PC-3 (cell line): Measurements from ENCODE around the gene HSD3B7. TPM values are rescaled to one million over a fixed set of nuclear protein-coding genes. Genes with fewer than 3 reads are reported as not detected.

Experiments used
- ATAC-seq: fragments of 200-7000 bp; cut with Tn5 transposase; 2 replicates; pipeline ENCODE4 v1.9.1; 2020; ENCODE audit warnings: mild to moderate bottlenecking, moderate library complexity
- BruUV-seq: library from RNA; stranded (reverse); fragments of 400-500 nt; replicated peaks from 2 replicates; lab custom pipeline; 2021; lab: Mats Ljungman, UMichigan
- CTCF ChIA-PET: fragments of 300-600 bp; sonication (Branson Sonifier 250); formaldehyde crosslinking; loops from one replicate; lab custom pipeline; 2022; ENCODE audit warnings: antibody characterized with exemption; lab: Charles Lee
- POLR2A ChIA-PET: fragments of 300-600 bp; sonication (Branson Sonifier 250); formaldehyde crosslinking; loops from one replicate; lab custom pipeline; 2022; ENCODE audit warnings: antibody characterized with exemption; ENCODE audit not compliant: unreplicated experiment; lab: Charles Lee
- DNase-seq: peaks from one replicate; pipeline ENCODE4 v3.0.0-alpha.2; 2015
- H2AFZ ChIP-seq: fragments of 300-600 bp; sonication (generic); 2 replicates; pipeline ENCODE4 v1.6.0; 2016; ENCODE audit warnings: antibody characterized with exemption, low read length
- H3F3A ChIP-seq: fragments of 300-600 bp; sonication (generic); one replicate; pipeline ENCODE4 v1.6.0; 2017; ENCODE audit warnings: antibody characterized with exemption, low read length, control low read depth, mild to moderate bottlenecking; ENCODE audit not compliant: unreplicated experiment
- H3K27ac ChIP-seq: fragments of 300-600 bp; sonication (generic); 2 replicates; pipeline ENCODE4 v1.5.1; 2016; ENCODE audit warnings: mild to moderate bottlenecking, low read length
- H3K27me3 ChIP-seq: fragments of 300-600 bp; sonication (generic); 2 replicates; pipeline ENCODE4 v1.6.1; 2016; ENCODE audit warnings: low read length, mixed read lengths
- H3K36me3 ChIP-seq: fragments of 300-600 bp; sonication (generic); 2 replicates; pipeline ENCODE4 v1.6.1; 2016; ENCODE audit warnings: low read depth, mixed run types, low read length, mixed read lengths
- H3K4me1 ChIP-seq: fragments of 300-600 bp; sonication (generic); 2 replicates; pipeline ENCODE4 v1.5.1; 2016; ENCODE audit warnings: low read length; ENCODE audit not compliant: insufficient read depth
- H3K4me2 ChIP-seq: fragments of 300-600 bp; sonication (generic); 2 replicates; pipeline ENCODE4 v1.6.0; 2016; ENCODE audit warnings: low read length
- H3K4me3 ChIP-seq: fragments of 300-600 bp; sonication (generic); 2 replicates; pipeline ENCODE4 v1.5.1; 2016; ENCODE audit warnings: mild to moderate bottlenecking, low read length, mixed read lengths
- H3K79me2 ChIP-seq: fragments of 300-600 bp; sonication (generic); 2 replicates; pipeline ENCODE4 v1.6.1; 2017; ENCODE audit warnings: low read length, mixed read lengths
- H3K9ac ChIP-seq: fragments of 300-600 bp; sonication (generic); 2 replicates; pipeline ENCODE4 v1.6.0; 2016; ENCODE audit warnings: mild to moderate bottlenecking, low read length
- H3K9me2 ChIP-seq: fragments of 300-600 bp; sonication (generic); replicated peaks from 2 replicates; pipeline ENCODE4 v1.6.1; 2016; ENCODE audit warnings: mixed run types, low read length, mixed read lengths
- H3K9me3 ChIP-seq: fragments of 300-600 bp; sonication (generic); 2 replicates; pipeline ENCODE4 v1.6.1; 2016; ENCODE audit warnings: low read length, mixed read lengths
- H4K20me1 ChIP-seq: fragments of 300-600 bp; sonication (generic); 2 replicates; pipeline ENCODE4 v1.6.1; 2016; ENCODE audit warnings: low read length, mixed read lengths
- CTCF ChIP-seq: fragments of 300-600 bp; sonication (generic); conservative IDR thresholded peaks from 2 replicates; pipeline ENCODE4 v1.5.1; 2017; ENCODE audit warnings: antibody characterized with exemption, low read depth, mild to moderate bottlenecking, low read length
- EZH2 ChIP-seq: fragments of 300-600 bp; sonication (generic); IDR thresholded peaks from one replicate; pipeline ENCODE4 v1.6.1; 2017; ENCODE audit warnings: antibody characterized with exemption, mild to moderate bottlenecking, low read length; ENCODE audit not compliant: unreplicated experiment
- EZH2phosphoT487 ChIP-seq: fragments of 300-600 bp; sonication (generic); IDR thresholded peaks from 2 replicates; pipeline ENCODE4 v1.6.1; 2018; ENCODE audit warnings: mild to moderate bottlenecking, antibody characterized with exemption, low read length, borderline replicate concordance
- intact Hi-C: fragments of 100-400 bp; cut with micrococcal nuclease; formaldehyde crosslinking; loops from 2 replicates; pipeline ENCODE4 v1.9.0; 2023
- total RNA-seq: library from RNA; depleted of rRNA; stranded (reverse); fragments of >200 nt; gene quantifications from 2 replicates; pipeline ENCODE4 v1.2.3, GENCODE V29; 2014

Gene HSD3B7
- total RNA-seq, 1 experiment from 2014 or later = 16.3 TPM

- Histone ChIP-seq H3K4me2 (no peak overlapping the region), H3K79me2 (no peaks in the 10 kb centered on the region), H3K36me3 (peaks cover 11% of the 10 kb centered on the region; the same call in 1 of the 2 replicates), H3K4me3 (no peak overlapping the region), H3K27ac (no peak overlapping the region), H3K9me3 (no peaks in the 10 kb centered on the region), H3K27me3 (no peaks in the 10 kb centered on the region), H3K9me2 (no peaks in the 10 kb centered on the region), H2AFZ (no peak overlapping the region), H3F3A (no peaks in the 10 kb centered on the region), H4K20me1 (no peaks in the 10 kb centered on the region), H3K4me1 (no peaks in the 10 kb centered on the region), H3K9ac (no peak overlapping the region)
- POLR2A ChIA-PET = no interaction called here
- CTCF ChIA-PET = no interaction called here
- TF ChIP-seq EZH2 (no peak), EZH2phosphoT487 (no peak), CTCF (no peak)
- DNase-seq (no peak), ATAC-seq (no peak)
- BruUV-seq = no TSS peak
- intact Hi-C loops = no loop called here
Observed at GRCh38 chr16:30966033-30966619, 18.9 kb upstream of the HSD3B7 start.

GRCh38 chr16:30967795-30968194, 17.2 kb upstream of the HSD3B7 start:
- H3K27ac ChIP-seq = no peak overlapping the region
- H4K20me1 ChIP-seq = no peaks in the 10 kb centered on the region
- peaks cover 8% of the 10 kb centered on the region; the same call in 1 of the 2 replicates for H3K36me3 ChIP-seq
- H3K9me2 ChIP-seq = no peaks in the 10 kb centered on the region
- TF ChIP-seq EZH2 = no peak
- TF ChIP-seq EZH2phosphoT487 = no peak
- no peak for TF ChIP-seq CTCF
- H3K4me1 ChIP-seq = no peaks in the 10 kb centered on the region
- no peak for DNase-seq
- BruUV-seq = no TSS peak
- H3K4me3 ChIP-seq = no peak overlapping the region
- H3F3A ChIP-seq = no peaks in the 10 kb centered on the region
- CTCF ChIA-PET = no interaction called here
- no peaks in the 10 kb centered on the region for H3K27me3 ChIP-seq
- H3K9ac ChIP-seq = no peak overlapping the region
- no peaks in the 10 kb centered on the region for H3K9me3 ChIP-seq
- H2AFZ ChIP-seq = no peak overlapping the region
- no peaks in the 10 kb centered on the region for H3K79me2 ChIP-seq
- no peak overlapping the region for H3K4me2 ChIP-seq
- POLR2A ChIA-PET = no interaction called here
- intact Hi-C loops = no loop called here
- ATAC-seq = no peak

- no peak overlapping the region for H3K4me3 ChIP-seq
- ATAC-seq (no peak), DNase-seq (no peak)
- no peak overlapping the region for H3K27ac ChIP-seq
- no peak overlapping the region for H3K4me2 ChIP-seq
- H3K9me3 ChIP-seq = no peaks in the 10 kb centered on the region
- BruUV-seq = no TSS peak
- no peaks in the 10 kb centered on the region for H4K20me1 ChIP-seq
- intact Hi-C loops = no loop called here
- H3K79me2 ChIP-seq = no peaks in the 10 kb centered on the region
- TF ChIP-seq EZH2 = no peak
- TF ChIP-seq EZH2phosphoT487 = no peak
- TF ChIP-seq CTCF = no peak
- H3K27me3 ChIP-seq = no peaks in the 10 kb centered on the region
- no peaks in the 10 kb centered on the region for H3K4me1 ChIP-seq
- CTCF ChIA-PET = no interaction called here
- no peak overlapping the region for H2AFZ ChIP-seq
- POLR2A ChIA-PET = no interaction called here
- H3K36me3 ChIP-seq = peaks cover 4% of the 10 kb centered on the region; the same call in 1 of the 2 replicates
- no peak overlapping the region for H3K9ac ChIP-seq
- no peaks in the 10 kb centered on the region for H3F3A ChIP-seq
- no peaks in the 10 kb centered on the region for H3K9me2 ChIP-seq
Observed at GRCh38 chr16:30969246-30969842, 15.7 kb upstream of the HSD3B7 start.
